H1 (cell line): ENCODE results near the gene RRM2. TPM values are rescaled to one million over a fixed set of nuclear protein-coding genes. Genes with fewer than 3 reads are reported as not detected.

Experiments used
- CTCF ChIA-PET: fragments of 300-600 bp; sonication (Branson Sonifier 250); formaldehyde crosslinking; loops from one replicate; lab custom pipeline; 2021; ENCODE audit not compliant: partially characterized antibody; lab: Charles Lee
- POLR2A ChIA-PET: fragments of 300-600 bp; sonication (Branson Sonifier 250); formaldehyde crosslinking; loops from one replicate; lab custom pipeline; 2021; ENCODE audit warnings: inconsistent platforms; ENCODE audit not compliant: partially characterized antibody; lab: Charles Lee
- DNase-seq, 2 experiments: peaks; one replicate each; pipeline versions ENCODE4 v3.0.0 to v3.0.0-alpha.2; 2010 to 2022; ENCODE audit warnings: low spot score in 2 of 2, low read depth in 1 of 2, mixed read lengths in 1 of 2
- FAIRE-seq: peaks from 2 replicates; lab custom pipeline; 2011; peaks lifted over from hg19 to GRCh38; lab: Jason Lieb, UNC
- H2AFZ ChIP-seq: 2 replicates; pipeline ENCODE4 v1.8.1; 2012; ENCODE audit warnings: low read length, inconsistent platforms
- H2AK5ac ChIP-seq: 2 replicates; pipeline ENCODE4 v1.6.1; 2013; ENCODE audit warnings: low read depth, low read length
- H2BK120ac ChIP-seq: replicated peaks from 2 replicates; pipeline ENCODE3; 2013; ENCODE audit warnings: low read depth, low read length, inconsistent platforms
- H2BK12ac ChIP-seq: 2 replicates; pipeline ENCODE4 v1.6.1; 2013; ENCODE audit warnings: low read depth, low read length
- H2BK15ac ChIP-seq: 2 replicates; pipeline ENCODE4 v1.6.1; 2013; ENCODE audit warnings: low read length
- H2BK20ac ChIP-seq: 2 replicates; pipeline ENCODE4 v1.6.1; 2013; ENCODE audit warnings: low read length
- H2BK5ac ChIP-seq: 2 replicates; pipeline ENCODE4 v1.6.1; 2013; ENCODE audit warnings: low read depth, low read length
- H3K14ac ChIP-seq: 2 replicates; pipeline ENCODE4 v1.6.1; 2013; ENCODE audit warnings: inconsistent platforms; ENCODE audit not compliant: insufficient read length
- H3K18ac ChIP-seq: 2 replicates; pipeline ENCODE4 v1.6.1; 2013; ENCODE audit warnings: low read length; ENCODE audit errors: extremely low read depth
- H3K23ac ChIP-seq: 2 replicates; pipeline ENCODE4 v1.6.1; 2013; ENCODE audit warnings: inconsistent platforms; ENCODE audit not compliant: insufficient read length
- H3K23me2 ChIP-seq: 2 replicates; pipeline ENCODE4 v1.6.1; 2013; ENCODE audit warnings: low read depth, low read length
- H3K27ac ChIP-seq: 2 replicates; pipeline ENCODE4 v1.6.1; 2011; ENCODE audit warnings: low read depth, low read length, inconsistent platforms
- H3K27me3 ChIP-seq, 4 experiments: replicated peaks in 1 of 4; 1 replicate in 1 of 4; 2 replicates in 3 of 4; pipeline versions ENCODE4 v1.6.1 to v1.8.1; 2011 to 2013; ENCODE audit warnings: low read length in 3 of 4, mild to moderate bottlenecking in 3 of 4, inconsistent platforms in 2 of 4, mixed read lengths in 2 of 4, moderate library complexity in 1 of 4; ENCODE audit not compliant: control insufficient read depth in 3 of 4, insufficient read depth in 3 of 4; ENCODE audit errors: extremely low read depth in 1 of 4
- H3K36me3 ChIP-seq, 4 experiments: 2 replicates each; pipeline versions ENCODE4 v1.6.1 to v1.8.1; 2011 to 2013; ENCODE audit warnings: mild to moderate bottlenecking in 4 of 4, low read length in 3 of 4, moderate library complexity in 2 of 4, control low read depth in 1 of 4, inconsistent platforms in 1 of 4; ENCODE audit not compliant: insufficient read depth in 4 of 4, control insufficient read depth in 2 of 4
- H3K4ac ChIP-seq: replicated peaks from 2 replicates; pipeline ENCODE3; 2013; ENCODE audit warnings: low read length, low read depth, mixed read lengths, inconsistent platforms; ENCODE audit not compliant: insufficient read length
- H3K4me1 ChIP-seq, 4 experiments: replicated peaks in 1 of 4; 1 replicate in 1 of 4; 2 replicates in 3 of 4; pipeline versions ENCODE4 v1.6.1 to v1.8.1; 2011 to 2013; ENCODE audit warnings: low read length in 3 of 4, inconsistent platforms in 2 of 4, mixed read lengths in 1 of 4; ENCODE audit not compliant: insufficient read depth in 4 of 4, control insufficient read depth in 3 of 4
- H3K4me2 ChIP-seq, 2 experiments: 2 replicates each; pipeline versions ENCODE4 v1.6.1 to v1.8.1; 2011 to 2013; ENCODE audit warnings: low read depth in 2 of 2, low read length in 2 of 2, control low read depth in 1 of 2, inconsistent platforms in 1 of 2, mild to moderate bottlenecking in 1 of 2; ENCODE audit not compliant: insufficient read depth in 1 of 2
- H3K4me3 ChIP-seq, 4 experiments: fragments of 200-600, 300-600 bp in 1 of 4; sonication (generic), shearing (Covaris generic), sonication (Bioruptor Twin) in 1 of 4; 2 replicates each; pipeline versions ENCODE4 v1.5.1 to v1.8.1; 2011 to 2016; ENCODE audit warnings: low read length in 4 of 4, low read depth in 3 of 4, control low read depth in 2 of 4, inconsistent platforms in 2 of 4, mild to moderate bottlenecking in 2 of 4, mixed read lengths in 1 of 4, moderate library complexity in 1 of 4; ENCODE audit not compliant: insufficient read depth in 2 of 4; ENCODE audit errors: extremely low read depth in 1 of 4
- H3K56ac ChIP-seq: replicated peaks from 2 replicates; pipeline ENCODE3; 2013; ENCODE audit warnings: low read depth, mild to moderate bottlenecking, mixed read lengths, low read length, inconsistent platforms; ENCODE audit not compliant: insufficient read length
- H3K79me1 ChIP-seq: 2 replicates; pipeline ENCODE4 v1.6.1; 2013; ENCODE audit warnings: low read depth, low read length, control low read depth
- H3K79me2 ChIP-seq, 2 experiments: 2 replicates each; pipeline versions ENCODE4 v1.6.1 to v1.8.1; 2012 to 2013; ENCODE audit warnings: low read length in 2 of 2, mild to moderate bottlenecking in 2 of 2, inconsistent platforms in 1 of 2; ENCODE audit not compliant: insufficient read depth in 2 of 2, control insufficient read depth in 1 of 2
- H3K9ac ChIP-seq, 4 experiments: replicated peaks in 1 of 4; 1 replicate in 1 of 4; 2 replicates in 3 of 4; pipeline versions ENCODE4 v1.6.1 to v1.8.1; 2011 to 2013; ENCODE audit warnings: low read depth in 3 of 4, low read length in 3 of 4, control low read depth in 2 of 4, mild to moderate bottlenecking in 2 of 4, moderate library complexity in 2 of 4, inconsistent platforms in 1 of 4; ENCODE audit errors: extremely low read depth in 1 of 4
- H3K9me3 ChIP-seq, 2 experiments: 2 replicates each; pipeline versions ENCODE4 v1.6.1 to v1.8.1; 2012 to 2013; ENCODE audit warnings: mild to moderate bottlenecking in 2 of 2, moderate library complexity in 2 of 2, control low read depth in 1 of 2, inconsistent platforms in 1 of 2, low read depth in 1 of 2, low read length in 1 of 2, mixed read lengths in 1 of 2; ENCODE audit not compliant: insufficient read depth in 2 of 2
- H4K20me1 ChIP-seq, 2 experiments: replicated peaks in 1 of 2; 2 replicates each; pipeline versions ENCODE3 to v1.8.1; 2011 to 2013; ENCODE audit warnings: inconsistent platforms in 2 of 2, low read length in 2 of 2, mild to moderate bottlenecking in 1 of 2; ENCODE audit not compliant: insufficient read depth in 2 of 2, control insufficient read depth in 1 of 2
- H4K5ac ChIP-seq: 2 replicates; pipeline ENCODE4 v1.6.1; 2013; ENCODE audit warnings: low read length, low read depth, mixed read lengths, inconsistent platforms; ENCODE audit not compliant: insufficient read length
- H4K8ac ChIP-seq: 2 replicates; pipeline ENCODE4 v1.8.0; 2013; ENCODE audit warnings: mild to moderate bottlenecking, moderate library complexity, low read length, inconsistent platforms; ENCODE audit not compliant: insufficient read depth; ENCODE audit errors: extremely low read depth
- H4K91ac ChIP-seq: replicated peaks from 2 replicates; pipeline ENCODE3; 2013; ENCODE audit warnings: low read length, mixed read lengths, inconsistent platforms; ENCODE audit not compliant: insufficient read length
- CEBPB ChIP-seq: IDR thresholded peaks from 2 replicates; pipeline ENCODE4 v1.6.1; 2012; ENCODE audit warnings: low read depth, low read length
- KDM1A ChIP-seq: fragments of 200-600, 300-600 bp; sonication (generic); IDR thresholded peaks from 2 replicates; pipeline ENCODE4 v1.7.1; 2016; ENCODE audit warnings: mild to moderate bottlenecking, low read length, borderline replicate concordance
- POLR2AphosphoS5 ChIP-seq: IDR thresholded peaks from 2 replicates; pipeline ENCODE4 v1.6.1; 2011; ENCODE audit warnings: low read depth, low read length
- WGBS, 2 experiments: shearing (Covaris generic) in 1 of 2; methylation state at CpG; one replicate each; pipeline versions ENCODE4 v1.1.6 to v1.1.7; 2013 to 2015; ENCODE audit warnings: low lambda C conversion rate in 2 of 2, mixed read lengths in 2 of 2, inconsistent platforms in 1 of 2, low coverage in 1 of 2, missing lambda C conversion rate in 1 of 2; ENCODE audit not compliant: insufficient replicate concordance in 2 of 2, insufficient coverage in 1 of 2, insufficient read length in 1 of 2; ENCODE audit errors: extremely low coverage in 1 of 2, missing lambda C conversion rate in 1 of 2; 5-methylcytosine and 5-hydroxymethylcytosine counted together
- polyA plus RNA-seq, 7 experiments: library from polyadenylated mRNA; depleted of rRNA in 3 of 7; stranded (reverse) in 5 of 7; unstranded in 2 of 7; fragments of >200 nt in 5 of 7; fragments of 200-250 nt in 2 of 7; gene quantifications; 1 replicate in 5 of 7; 2 replicates in 1 of 7; 4 replicates in 1 of 7; pipeline versions ENCODE4 v1.2.1 to v1.2.3, GENCODE V29; 2011 to 2013; ENCODE audit warnings: missing spikeins in 2 of 7, mixed read lengths in 2 of 7
- total RNA-seq: library from RNA; stranded (reverse); fragmentation: NEBNext Ultra II Directional; extraction: Animal tissue kit (Norgen Biotek cat#: 25700); gene quantifications from 2 replicates; pipeline ENCODE4 v1.2.1, GENCODE V29; 2021

Gene RRM2
- total and polyA plus RNA-seq, 2 of the 8 experiments (the other 6 are each of a cell fraction or from before 2014, with no cell fraction given) = 37.7 to 215 TPM

DNA sequence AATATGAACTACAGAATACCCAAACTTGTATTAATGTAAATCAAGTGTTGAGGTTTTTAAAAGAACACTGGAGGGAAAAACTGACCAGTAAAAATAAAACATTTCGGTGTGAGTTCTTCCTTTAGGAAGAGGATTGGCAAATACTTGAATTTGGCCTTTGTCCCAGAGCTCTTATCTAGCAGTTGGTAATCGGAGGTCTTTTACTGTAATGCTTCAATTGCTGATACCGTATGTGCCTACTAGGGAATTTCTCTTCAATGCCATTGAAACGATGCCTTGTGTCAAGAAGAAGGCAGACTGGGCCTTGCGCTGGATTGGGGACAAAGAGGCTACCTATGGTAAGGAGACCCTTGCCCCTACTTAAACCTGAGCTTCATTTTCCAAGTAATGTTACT, 4.1 kb downstream of the RRM2 start:
- H3K4me3 ChIP-seq = no peak overlapping the region
- no peak overlapping the region for H2BK15ac ChIP-seq
- FAIRE-seq (no peak), DNase-seq (no peak)
- H3K79me2 ChIP-seq = peaks cover 0 to 33% of the 10 kb centered on the region in 2 experiments; a peak in 3 of 4 replicates
- no peak overlapping the region for H2BK20ac ChIP-seq
- H3K56ac ChIP-seq = no peak overlapping the region
- no peak overlapping the region for H2BK120ac ChIP-seq
- 94% methylated on average over 5 of the region's 5 CpGs; no CpG with 5 or more reads in 1 of the 2 experiments for WGBS, 2 experiments
- no peak overlapping the region for H4K91ac ChIP-seq
- no peak overlapping the region for H4K8ac ChIP-seq
- peak overlapping the region in 1 of 4 experiments; percentile 39; a peak in 1 of 7 replicates for H3K9ac ChIP-seq
- H2AK5ac ChIP-seq = no peak overlapping the region
- H3K36me3 ChIP-seq = peaks cover 26 to 79% (median 54%) of the 10 kb centered on the region in 4 experiments
- H3K4ac ChIP-seq = no peak overlapping the region
- H3K4me1 ChIP-seq = peaks cover 0 to 6% (median 2%) of the 10 kb centered on the region in 4 experiments; a peak in 4 of 7 replicates
- no peak overlapping the region for H2BK12ac ChIP-seq
- peaks cover 12% of the 10 kb centered on the region for H3K23me2 ChIP-seq
- H3K18ac ChIP-seq = no peak overlapping the region
- H3K27me3 ChIP-seq = no peaks in the 10 kb centered on the region
- peaks cover 6 to 21% of the 10 kb centered on the region in 2 experiments for H4K20me1 ChIP-seq
- H2BK5ac ChIP-seq = no peak overlapping the region
- no peak overlapping the region for H3K14ac ChIP-seq
- H3K23ac ChIP-seq = no peak overlapping the region
- H3K79me1 ChIP-seq = peaks cover 11% of the 10 kb centered on the region
- POLR2A ChIA-PET = interaction anchor here (1.2 to 8.9 kb wide), 3 partner anchors 7 to 222 kb away, joined by 3 to 87 read pairs (median 5); no protein-coding TSS in a partner anchor
- TF ChIP-seq POLR2AphosphoS5 (0 out of 2 replicates have a peak, but pooled peaks have one; percentile 19), CEBPB (no peak), KDM1A (no peak)
- CTCF ChIA-PET = interaction anchor here (0.6 to 12.5 kb wide), 10 partner anchors 15 to 308 kb away, joined by 3 to 141 read pairs (median 3); no protein-coding TSS in a partner anchor
- H3K4me2 ChIP-seq = no peak overlapping the region
- H2AFZ ChIP-seq = no peak overlapping the region
- no peak overlapping the region for H4K5ac ChIP-seq
- H3K9me3 ChIP-seq = no peaks in the 10 kb centered on the region
- no peak overlapping the region for H3K27ac ChIP-seq
